CD4-positive, alpha-beta T cell treated with Interleukin-6 for 4 hours (primary cell): Measurements from ENCODE around the gene CPNE4.
A peak's percentile ranks its signal among the peaks of the same experiment; 100 is the strongest.
"Not testable (repeated sequence)": the region's sequence is repeated elsewhere in the genome, so short reads cannot be mapped to it uniquely, and the experiment has no call there.

Experiments used
- DNase-seq: peaks from one replicate; pipeline ENCODE4 v3.0.0-alpha.2; 2020; ENCODE audit warnings: mixed read lengths

CPNE4 gene

GRCh38 chr3:132016061-132017041, 18.5 kb downstream of the CPNE4 start:
- no peak for DNase-seq

- DNase-seq, result no peak
Observed at GRCh38 chr3:132014105-132014504, 20.7 kb downstream of the CPNE4 start.

DNA sequence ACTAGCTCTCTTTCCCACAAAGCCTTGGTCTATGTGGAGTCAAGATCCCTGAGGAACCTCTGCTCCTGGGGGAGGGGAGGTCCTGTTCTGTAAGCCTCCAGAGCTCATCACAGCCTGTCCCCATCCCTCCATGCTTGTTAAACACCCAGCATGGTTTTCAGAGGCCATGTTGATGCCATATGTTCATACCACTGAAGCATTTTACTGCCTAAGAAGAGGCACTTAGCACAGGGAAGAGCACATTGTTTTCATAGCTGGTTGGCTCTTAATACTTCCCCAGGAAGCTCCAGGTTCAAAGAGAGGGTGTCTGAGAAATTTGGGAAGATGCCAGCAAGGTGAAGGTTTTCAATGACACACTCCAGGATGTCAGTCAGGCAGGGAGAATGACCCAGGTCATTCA, 25.6 kb downstream of the CPNE4 start:
- DNase-seq, result no peak

GRCh38 chr3:132008837-132009236, 26.0 kb downstream of the CPNE4 start:
- no peak for DNase-seq

DNA sequence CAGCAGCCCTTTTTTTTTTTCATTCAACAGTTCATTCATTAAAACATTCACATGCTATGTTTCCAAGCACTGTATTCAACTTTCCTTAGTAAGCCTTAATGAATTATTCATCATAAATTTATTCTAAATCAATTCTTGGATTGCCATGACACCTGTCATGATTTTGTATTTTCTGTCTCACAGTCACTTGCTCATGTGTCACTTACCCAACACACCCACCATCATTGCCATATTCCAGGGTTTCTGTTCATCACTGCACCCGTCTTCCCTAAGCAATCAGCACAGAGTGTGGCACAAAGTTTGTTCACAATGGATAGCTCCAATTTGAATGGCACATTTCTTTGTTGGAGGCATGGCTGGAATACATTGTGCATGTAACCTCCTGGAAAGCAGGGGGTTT, 27.2 kb downstream of the CPNE4 start:
- DNase-seq, result no peak

DNA sequence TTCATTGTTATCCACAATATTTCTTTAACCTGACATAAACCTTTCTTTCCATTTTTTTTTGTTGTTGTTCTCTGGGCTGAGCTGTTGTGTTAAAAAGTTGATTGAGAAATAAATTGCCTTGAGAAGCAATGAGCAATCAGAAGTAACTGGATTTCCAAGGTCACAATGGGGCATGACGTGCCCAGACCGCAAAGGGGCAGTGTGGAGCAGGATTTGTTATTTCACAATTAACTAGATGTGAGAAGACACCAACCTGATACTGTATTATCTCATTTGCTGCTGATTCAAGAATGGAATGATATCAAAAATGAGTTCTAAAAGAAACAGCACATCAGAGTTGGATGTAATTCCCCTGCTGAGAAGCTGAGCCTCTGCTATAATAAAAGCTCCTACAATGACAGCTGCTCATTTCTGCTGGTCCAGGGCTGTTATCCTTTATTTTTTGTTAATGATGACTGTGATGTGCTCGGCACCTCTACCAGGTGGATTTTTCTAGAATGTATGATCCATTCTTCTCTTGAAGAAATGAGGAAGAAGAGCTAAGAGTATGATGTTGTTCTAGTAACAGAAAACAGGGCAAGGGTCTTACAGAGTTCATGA, 28.1 kb downstream of the CPNE4 start:
- peak; percentile 3 for DNase-seq

DNA sequence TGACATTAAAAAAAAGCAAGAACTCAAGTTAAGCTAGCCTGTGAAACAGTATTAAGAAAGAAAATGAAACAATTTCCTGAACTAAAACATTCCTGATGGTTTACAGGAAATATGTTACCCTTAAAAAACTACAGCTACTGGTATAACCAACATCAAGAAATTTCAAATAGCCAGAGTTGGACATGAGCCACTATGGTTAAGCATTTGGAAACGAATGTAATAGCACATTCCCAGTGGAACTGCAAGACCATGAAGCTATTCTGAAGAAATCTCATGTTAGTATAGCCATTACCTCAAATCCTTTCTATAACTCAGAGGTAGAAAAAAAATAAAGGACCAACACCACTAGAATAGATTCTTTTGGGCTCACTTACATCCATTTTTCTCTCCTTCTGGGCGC, 30.2 kb downstream of the CPNE4 start:
- no peak for DNase-seq

DNA sequence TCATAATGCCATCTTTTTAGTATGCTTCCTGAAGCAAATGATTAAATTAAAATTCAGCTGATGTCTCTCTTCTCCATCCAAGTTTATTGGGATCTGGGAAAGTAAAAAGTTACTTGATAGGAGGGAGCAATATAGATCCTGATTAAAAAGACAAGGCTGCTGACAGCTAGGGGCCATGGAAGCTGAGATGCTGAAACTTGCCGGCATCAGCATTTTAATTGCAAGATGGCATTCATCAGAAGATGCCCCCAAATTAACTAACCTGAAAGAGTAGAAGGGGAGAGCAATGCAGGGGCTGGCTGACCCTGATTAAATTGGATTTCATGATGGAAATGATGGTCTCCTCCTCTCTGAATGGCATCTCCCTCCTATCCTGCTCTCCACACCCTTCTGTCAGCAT, 31.1 kb downstream of the CPNE4 start:
- no peak for DNase-seq

- DNase-seq, result no peak
Observed at GRCh38 chr3:132001999-132002398, 32.8 kb downstream of the CPNE4 start.

DNA sequence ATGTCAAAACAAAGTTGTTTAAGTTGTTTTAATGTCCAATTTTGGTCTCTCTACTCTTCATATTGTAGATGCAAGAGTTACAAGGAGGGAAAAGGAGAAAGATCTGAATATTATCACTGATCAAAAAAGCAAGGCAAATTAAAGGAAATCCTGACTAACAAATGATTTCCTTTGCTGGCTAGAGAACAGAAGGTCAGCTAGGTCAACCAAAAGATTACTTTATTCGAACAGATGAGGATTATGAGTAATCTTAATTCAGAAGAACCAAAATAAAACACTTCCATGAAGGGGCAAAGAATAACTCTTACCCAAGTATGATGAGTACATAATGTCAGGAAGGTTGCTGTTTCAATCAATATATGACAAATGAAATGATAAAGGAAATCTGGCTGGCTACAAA, 33.8 kb downstream of the CPNE4 start:
- DNase-seq, result no peak

DNA sequence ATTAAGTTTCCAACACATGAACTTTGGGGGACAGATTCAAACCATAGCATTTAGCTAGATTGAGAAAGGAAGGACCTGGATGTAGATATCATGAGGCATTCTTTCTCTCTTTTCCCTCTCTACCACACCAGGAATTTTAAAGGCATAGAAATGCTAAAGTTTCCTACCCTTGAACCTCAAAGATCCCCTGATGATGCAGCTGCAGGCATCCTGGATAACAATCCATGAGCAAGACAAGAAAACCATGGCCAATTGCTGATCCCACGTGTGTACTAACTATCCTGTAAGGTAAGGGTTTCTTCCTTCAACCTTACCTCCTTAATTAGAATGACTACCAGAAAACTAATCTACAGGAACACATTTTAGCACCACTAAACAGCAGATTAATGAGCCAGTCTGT, 36.8 kb downstream of the CPNE4 start:
- DNase-seq, result no peak

- no peak for DNase-seq
Observed at GRCh38 chr3:131995891-131996290, 38.9 kb downstream of the CPNE4 start.

GRCh38 chr3:131989318-131989717, 45.5 kb downstream of the CPNE4 start:
- DNase-seq, result no peak

- DNase-seq, result no peak
Observed at GRCh38 chr3:131988209-131988608, 46.6 kb downstream of the CPNE4 start.

- no peak for DNase-seq
Observed at GRCh38 chr3:131983689-131984088, 51.1 kb downstream of the CPNE4 start.

- DNase-seq, result no peak
Observed at GRCh38 chr3:131981323-131981722, 53.5 kb downstream of the CPNE4 start.

DNA sequence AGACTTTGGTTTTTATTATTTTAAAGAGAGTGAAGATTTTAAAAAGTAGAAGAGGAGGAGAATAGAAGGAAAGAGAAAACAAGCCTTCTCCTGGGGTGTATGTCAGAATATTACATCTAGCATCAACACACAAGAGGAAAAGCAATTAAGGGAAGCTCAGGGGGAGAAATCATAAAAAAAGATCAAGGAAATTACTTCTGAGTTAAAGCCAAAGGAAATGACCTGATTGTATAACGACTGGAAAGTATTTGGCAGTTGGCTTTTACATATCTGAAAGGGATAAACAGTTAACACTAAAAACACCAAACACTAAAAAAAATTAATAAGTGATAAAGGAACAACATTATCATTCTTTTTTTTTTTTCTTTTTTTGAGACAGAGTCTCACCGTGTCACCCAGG, 58.4 kb downstream of the CPNE4 start:
- no peak for DNase-seq

- DNase-seq, result no peak
Observed at GRCh38 chr3:131975047-131975446, 59.8 kb downstream of the CPNE4 start.

DNA sequence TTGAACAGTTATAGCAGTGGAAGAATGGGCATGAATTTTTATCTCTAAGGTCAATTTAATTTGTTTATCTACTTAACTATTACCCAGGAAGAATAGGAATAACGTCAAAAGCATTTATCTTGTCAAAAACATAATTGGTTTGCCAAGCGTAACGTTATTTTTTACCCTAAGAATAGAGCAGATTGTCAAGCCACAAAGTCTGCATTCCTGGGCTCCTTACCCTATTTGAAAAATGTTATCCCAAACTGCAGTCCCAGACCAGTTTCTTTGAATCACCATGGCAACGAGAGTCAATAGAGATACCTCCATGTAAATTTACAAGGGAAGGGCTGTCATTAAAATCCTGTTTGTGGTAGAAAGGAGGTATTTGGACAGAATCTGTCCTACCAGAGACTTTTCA, 61.1 kb downstream of the CPNE4 start:
- DNase-seq, result no peak

GRCh38 chr3:131972550-131972949, 62.3 kb downstream of the CPNE4 start:
- no peak for DNase-seq

GRCh38 chr3:131972091-131972490, 62.7 kb downstream of the CPNE4 start:
- no peak for DNase-seq

DNA sequence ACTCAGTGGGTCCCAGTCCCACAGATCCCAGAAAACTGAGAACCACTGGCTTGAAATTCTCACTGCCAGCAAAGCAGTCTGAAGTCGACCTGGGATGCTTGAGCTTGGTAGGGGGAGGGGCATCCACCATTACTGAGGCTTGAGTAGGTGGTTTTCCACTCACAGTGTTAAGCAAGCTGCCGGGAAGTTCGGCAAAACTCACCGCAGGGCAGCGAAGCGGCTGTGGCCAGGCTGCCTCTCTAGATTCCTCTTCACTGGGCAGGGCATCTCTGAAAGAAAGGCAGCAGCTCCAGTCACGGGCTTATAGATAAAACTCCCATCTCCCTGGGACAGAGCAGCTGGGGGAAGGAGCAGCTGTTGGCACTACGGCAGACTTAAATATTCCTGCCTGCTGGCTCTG, 71.4 kb downstream of the CPNE4 start:
- not testable (repeated sequence) for DNase-seq

- DNase-seq, result no peak
Observed at GRCh38 chr3:131962982-131963381, 71.8 kb downstream of the CPNE4 start.

- DNase-seq, result no peak
Observed at GRCh38 chr3:131960324-131960723, 74.5 kb downstream of the CPNE4 start.
